KOPT-K1 (cell line): ENCODE data around the gene FER.
"Not testable (repeated sequence)": the region's sequence is repeated elsewhere in the genome, so short reads cannot be mapped to it uniquely, and the experiment has no call there.

ENCODE experiments used
- H3K27ac ChIP-seq: fragments of 200-600 bp; sonication (generic); 2 replicates; pipeline ENCODE4 v1.5.1; 2016; ENCODE audit warnings: antibody characterized with exemption, mild to moderate bottlenecking, low read depth, low read length; ENCODE audit not compliant: poor library complexity, severe bottlenecking
- H3K36me3 ChIP-seq: fragments of 200-600 bp; sonication (generic); 2 replicates; pipeline ENCODE4 v1.5.1; 2017; ENCODE audit warnings: antibody characterized with exemption, mild to moderate bottlenecking, low read length, moderate library complexity; ENCODE audit not compliant: insufficient read depth
- H3K9me3 ChIP-seq: fragments of 200-600 bp; sonication (generic); 2 replicates; pipeline ENCODE4 v1.5.1; 2017; ENCODE audit warnings: antibody characterized with exemption, low read length, mild to moderate bottlenecking; ENCODE audit not compliant: insufficient read depth, poor library complexity, severe bottlenecking

The FER gene

GRCh38 chr5:108801776-108802175 is 54.1 kb downstream of the FER start:
- H3K9me3 ChIP-seq = peaks cover 39% of the 10 kb centered on the region
- no peaks in the 10 kb centered on the region for H3K36me3 ChIP-seq
- no peak overlapping the region for H3K27ac ChIP-seq

GRCh38 chr5:108810717-108811116 is 63.0 kb downstream of the FER start:
- H3K27ac ChIP-seq = no peak overlapping the region
- no peaks in the 10 kb centered on the region for H3K36me3 ChIP-seq
- peaks cover 35% of the 10 kb centered on the region for H3K9me3 ChIP-seq

GRCh38 chr5:108813673-108814072 is 66.0 kb downstream of the FER start:
- Histone ChIP-seq H3K27ac (no peak overlapping the region), H3K9me3 (peaks cover 19% of the 10 kb centered on the region), H3K36me3 (no peaks in the 10 kb centered on the region)

GRCh38 chr5:108814551-108814950 is 66.9 kb downstream of the FER start:
- H3K27ac ChIP-seq = no peak overlapping the region
- no peaks in the 10 kb centered on the region for H3K36me3 ChIP-seq
- H3K9me3 ChIP-seq = peaks cover 15% of the 10 kb centered on the region

GRCh38 chr5:108818613-108819272 is 71.0 kb downstream of the FER start:
- Histone ChIP-seq H3K36me3 (no peaks in the 10 kb centered on the region), H3K27ac (no peak overlapping the region), H3K9me3 (no peaks in the 10 kb centered on the region)

- H3K36me3 ChIP-seq = no peaks in the 10 kb centered on the region
- no peak overlapping the region for H3K27ac ChIP-seq
- no peaks in the 10 kb centered on the region for H3K9me3 ChIP-seq
Measured at GRCh38 chr5:108820983-108821382, 73.3 kb downstream of the FER start.

- Histone ChIP-seq H3K9me3 (no peaks in the 10 kb centered on the region), H3K27ac (no peak overlapping the region), H3K36me3 (no peaks in the 10 kb centered on the region)
Measured at GRCh38 chr5:108822211-108822947, 74.7 kb downstream of the FER start.

GRCh38 chr5:108827131-108827530 is 79.4 kb downstream of the FER start:
- no peak overlapping the region for H3K27ac ChIP-seq
- H3K9me3 ChIP-seq = no peaks in the 10 kb centered on the region
- H3K36me3 ChIP-seq = no peaks in the 10 kb centered on the region

GRCh38 chr5:108830705-108831276 is 83.1 kb downstream of the FER start:
- Histone ChIP-seq H3K36me3 (no peaks in the 10 kb centered on the region), H3K9me3 (no peaks in the 10 kb centered on the region), H3K27ac (no peak overlapping the region)

GRCh38 chr5:108836492-108836891 is 88.8 kb downstream of the FER start:
- no peaks in the 10 kb centered on the region for H3K36me3 ChIP-seq
- no peaks in the 10 kb centered on the region for H3K9me3 ChIP-seq
- H3K27ac ChIP-seq = no peak overlapping the region

- not testable (repeated sequence) for H3K36me3 ChIP-seq, H3K27ac ChIP-seq, H3K9me3 ChIP-seq
Measured at GRCh38 chr5:108842260-108842941, 94.7 kb downstream of the FER start.

GRCh38 chr5:108851129-108851528 is 103.4 kb downstream of the FER start:
- H3K27ac ChIP-seq, H3K36me3 ChIP-seq, H3K9me3 ChIP-seq: not testable (repeated sequence)

- no peak overlapping the region for H3K27ac ChIP-seq
- H3K9me3 ChIP-seq = no peaks in the 10 kb centered on the region
- no peaks in the 10 kb centered on the region for H3K36me3 ChIP-seq
Measured at GRCh38 chr5:108857905-108858304, 110.2 kb downstream of the FER start.

- Histone ChIP-seq H3K9me3 (no peaks in the 10 kb centered on the region), H3K27ac (no peak overlapping the region), H3K36me3 (no peaks in the 10 kb centered on the region)
Measured at GRCh38 chr5:108858959-108859358, 111.3 kb downstream of the FER start.

GRCh38 chr5:108862211-108862610 is 114.5 kb downstream of the FER start:
- no peaks in the 10 kb centered on the region for H3K9me3 ChIP-seq
- no peaks in the 10 kb centered on the region for H3K36me3 ChIP-seq
- H3K27ac ChIP-seq = no peak overlapping the region
